Esophagus squamous epithelium (tissue), 4 donors: ENCODE results near the gene C12orf60.

Experiments used
- POLR2A ChIP-seq, 4 donors: fragments of 450-650 bp; IDR thresholded peaks; one replicate each; pipeline ENCODE4 v1.6.1; 2017; ENCODE audit warnings: antibody characterized with exemption in 4 of 4, mild to moderate bottlenecking in 4 of 4, moderate library complexity in 3 of 4
- TF ChIP-seq, protein P1 (sequence below), 6 experiments: fragments of 450-650 bp in 4 of 6; fragments of 200-600 bp in 2 of 6; sonication (generic) in 2 of 6; IDR thresholded peaks; one replicate each; pipeline ENCODE4 v1.5.1; 2016 to 2019; ENCODE audit warnings: antibody characterized with exemption in 6 of 6, mild to moderate bottlenecking in 4 of 6, moderate library complexity in 4 of 6

DNA sequence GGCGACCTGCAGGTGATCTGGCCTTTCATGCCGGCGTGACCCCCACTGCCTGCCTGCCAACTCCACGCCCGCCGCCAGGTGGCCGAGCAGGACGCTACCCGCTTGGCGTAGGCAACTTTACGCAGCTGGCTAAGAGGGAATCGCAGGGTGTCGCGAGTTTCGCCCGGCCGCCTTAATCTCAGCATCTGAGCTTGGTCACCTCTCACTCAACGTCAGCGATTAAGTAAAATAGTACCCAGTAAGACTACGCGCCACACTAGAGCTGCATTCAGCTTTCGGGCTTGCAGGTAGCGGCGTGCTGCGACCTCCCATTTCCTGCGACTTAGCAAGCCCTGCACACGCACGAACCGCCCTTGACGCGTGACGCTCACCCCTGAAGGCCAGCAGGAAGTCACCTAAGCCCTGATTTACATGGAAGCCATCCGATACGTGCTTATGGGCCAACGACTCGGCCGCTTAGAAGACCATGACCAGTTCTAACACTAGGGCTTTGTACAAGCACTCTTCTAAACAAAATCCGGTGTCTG is 33.4 kb upstream of the C12orf60 start:
- TF ChIP-seq, protein P1, sequence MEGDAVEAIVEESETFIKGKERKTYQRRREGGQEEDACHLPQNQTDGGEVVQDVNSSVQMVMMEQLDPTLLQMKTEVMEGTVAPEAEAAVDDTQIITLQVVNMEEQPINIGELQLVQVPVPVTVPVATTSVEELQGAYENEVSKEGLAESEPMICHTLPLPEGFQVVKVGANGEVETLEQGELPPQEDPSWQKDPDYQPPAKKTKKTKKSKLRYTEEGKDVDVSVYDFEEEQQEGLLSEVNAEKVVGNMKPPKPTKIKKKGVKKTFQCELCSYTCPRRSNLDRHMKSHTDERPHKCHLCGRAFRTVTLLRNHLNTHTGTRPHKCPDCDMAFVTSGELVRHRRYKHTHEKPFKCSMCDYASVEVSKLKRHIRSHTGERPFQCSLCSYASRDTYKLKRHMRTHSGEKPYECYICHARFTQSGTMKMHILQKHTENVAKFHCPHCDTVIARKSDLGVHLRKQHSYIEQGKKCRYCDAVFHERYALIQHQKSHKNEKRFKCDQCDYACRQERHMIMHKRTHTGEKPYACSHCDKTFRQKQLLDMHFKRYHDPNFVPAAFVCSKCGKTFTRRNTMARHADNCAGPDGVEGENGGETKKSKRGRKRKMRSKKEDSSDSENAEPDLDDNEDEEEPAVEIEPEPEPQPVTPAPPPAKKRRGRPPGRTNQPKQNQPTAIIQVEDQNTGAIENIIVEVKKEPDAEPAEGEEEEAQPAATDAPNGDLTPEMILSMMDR (IDR thresholded peaks at IDR 0.05) = peak; percentile 70 to 95 (median 88)
- peak in 2 of 4 donors; percentile 4 to 71 for TF ChIP-seq POLR2A (IDR thresholded peaks at IDR 0.05)
